ENCODE results near the gene ROBO1. TPM values are rescaled to one million over a fixed set of nuclear protein-coding genes. Genes with fewer than 3 reads are reported as not detected.

Gene ROBO1
- total and polyA plus RNA-seq, 2 of the 8 experiments (the other 6 are each of a cell fraction or from before 2014, with no cell fraction given), result 51.4 to 91.0 TPM

DNA sequence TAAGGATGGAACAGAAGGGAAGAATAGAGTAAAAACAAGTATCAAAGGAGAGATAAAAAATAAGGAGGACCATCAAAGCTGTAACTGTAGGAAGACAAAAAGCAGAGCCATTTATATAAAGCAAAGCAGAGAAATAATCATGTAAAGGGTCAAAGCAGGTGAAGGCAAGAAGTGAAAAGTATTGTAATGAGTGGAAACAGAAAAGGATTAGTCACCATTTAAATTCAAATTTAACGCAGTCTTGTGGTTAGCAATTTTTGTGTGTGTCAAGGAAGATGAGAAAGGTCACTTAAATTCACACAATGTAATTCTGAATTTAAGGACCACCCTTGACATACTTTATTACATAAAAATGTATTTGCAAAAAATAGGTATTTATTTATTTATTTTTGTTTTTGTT lies 567.8 kb downstream of the ROBO1 start:
- no peak overlapping the region for H3K4me3 ChIP-seq (ENCODE audit: extremely low read depth in 1 of 4, insufficient read depth in 2 of 4, low read depth in 3 of 4, low read length in 4 of 4)

More for the DNA sequence above, 567.8 kb downstream of the ROBO1 start:
- WGBS, 2 experiments (ENCODE audit: extremely low coverage in 1 of 2, insufficient coverage in 1 of 2, insufficient read length in 1 of 2, insufficient replicate concordance in 2 of 2, low coverage in 1 of 2, low lambda C conversion rate in 2 of 2, missing lambda C conversion rate in 1 of 2), result 32% methylated on average over 1 of the region's 1 CpG; no CpG with 5 or more reads in 1 of the 2 experiments
- ChIA-PET CTCF (ENCODE audit: partially characterized antibody) (interaction anchor here (1.0 kb wide), 1 partner anchor 15 kb away, joined by 3 read pairs; no protein-coding TSS in a partner anchor), POLR2A (ENCODE audit: partially characterized antibody) (no interaction called here)
- H2BK20ac ChIP-seq (ENCODE audit: low read length), result no peak overlapping the region
- DNase-seq (ENCODE audit: low read depth in 1 of 2, low spot score in 2 of 2) (no peak), FAIRE-seq (no peak)
- no peak overlapping the region for H4K5ac ChIP-seq (ENCODE audit: insufficient read length, low read depth, low read length)
- no peak overlapping the region for H3K23ac ChIP-seq (ENCODE audit: insufficient read length)
- TF ChIP-seq FOSL1 (IDR thresholded peaks at IDR 0.05; ENCODE audit: insufficient read depth, low read depth, low read length), result no peak
- TF ChIP-seq BCL11A (IDR thresholded peaks at IDR 0.05; ENCODE audit: low read depth in 2 of 2, low read length in 2 of 2), result no peak
- no peak overlapping the region for H2BK12ac ChIP-seq (ENCODE audit: low read depth, low read length)
- no peaks in the 10 kb centered on the region for H3K79me2 ChIP-seq (ENCODE audit: control insufficient read depth in 1 of 2, insufficient read depth in 2 of 2, low read length in 2 of 2)
- H3K36me3 ChIP-seq (ENCODE audit: control insufficient read depth in 2 of 4, insufficient read depth in 4 of 4, low read length in 3 of 4), result no peaks in the 10 kb centered on the region
- no peak overlapping the region for H2AK5ac ChIP-seq (ENCODE audit: low read depth, low read length)
- no peak overlapping the region for H3K56ac ChIP-seq (replicated peaks; ENCODE audit: insufficient read length, low read depth, low read length)
- H2AFZ ChIP-seq (ENCODE audit: low read length), result no peak overlapping the region
- H3K23me2 ChIP-seq (ENCODE audit: low read depth, low read length), result no peaks in the 10 kb centered on the region
- H4K8ac ChIP-seq (ENCODE audit: extremely low read depth, insufficient read depth, low read length), result no peak overlapping the region
- H3K4me1 ChIP-seq (replicated peaks in 1 of 4; ENCODE audit: control insufficient read depth in 3 of 4, insufficient read depth in 4 of 4, low read length in 3 of 4), result peaks cover 2 to 10% (median 6%) of the 10 kb centered on the region in 4 experiments; a peak in 5 of 7 replicates
- H2BK15ac ChIP-seq (ENCODE audit: low read length), result no peak overlapping the region
- no peak overlapping the region for H3K4ac ChIP-seq (replicated peaks; ENCODE audit: insufficient read length, low read depth, low read length)
- no peak overlapping the region for H3K27ac ChIP-seq (ENCODE audit: low read depth, low read length)
- H4K91ac ChIP-seq (replicated peaks; ENCODE audit: insufficient read length, low read length), result no peak overlapping the region
- H3K9ac ChIP-seq (replicated peaks in 1 of 4; ENCODE audit: extremely low read depth in 1 of 4, low read depth in 3 of 4, low read length in 3 of 4), result no peak overlapping the region
- no peaks in the 10 kb centered on the region for H4K20me1 ChIP-seq (replicated peaks in 1 of 2; ENCODE audit: control insufficient read depth in 1 of 2, insufficient read depth in 2 of 2, low read length in 2 of 2)
- H3K4me2 ChIP-seq (ENCODE audit: insufficient read depth in 1 of 2, low read depth in 2 of 2, low read length in 2 of 2), result no peak overlapping the region
- no peak overlapping the region for H3K18ac ChIP-seq (ENCODE audit: extremely low read depth, low read length)
- H2BK5ac ChIP-seq (ENCODE audit: low read depth, low read length), result no peak overlapping the region
- H3K9me3 ChIP-seq (ENCODE audit: insufficient read depth in 2 of 2, low read depth in 1 of 2, low read length in 1 of 2), result no peaks in the 10 kb centered on the region
- no peak overlapping the region for H3K14ac ChIP-seq (ENCODE audit: insufficient read length)
- no peaks in the 10 kb centered on the region for H3K27me3 ChIP-seq (replicated peaks in 1 of 4; ENCODE audit: control insufficient read depth in 3 of 4, extremely low read depth in 1 of 4, insufficient read depth in 3 of 4, low read length in 3 of 4)
- H2BK120ac ChIP-seq (replicated peaks; ENCODE audit: low read depth, low read length), result no peak overlapping the region
- no peaks in the 10 kb centered on the region for H3K79me1 ChIP-seq (ENCODE audit: low read depth, low read length)
